Measurements from ENCODE around the gene FLT1.

GRCh38 chr13:28458608-28459007, 36.3 kb downstream of the FLT1 start:
- TF ChIP-seq CTCF (IDR thresholded peaks at IDR 0.05; ENCODE audit: borderline replicate concordance, extremely low read depth, low read length, poor library complexity, severe bottlenecking) (no peak), EZH2 (IDR thresholded peaks at IDR 0.05; ENCODE audit: borderline replicate concordance, low read depth, low read length, severe bottlenecking) (no peak)

All from DND-41 (cell line).